H1 (cell line): ENCODE results near the gene FSIP1. TPM values are rescaled to one million over a fixed set of nuclear protein-coding genes. Genes with fewer than 3 reads are reported as not detected.

Experiments
- CTCF ChIA-PET: fragments of 300-600 bp; sonication (Branson Sonifier 250); formaldehyde crosslinking; loops from one replicate; lab custom pipeline; 2021; ENCODE audit not compliant: partially characterized antibody; lab: Charles Lee
- POLR2A ChIA-PET: fragments of 300-600 bp; sonication (Branson Sonifier 250); formaldehyde crosslinking; loops from one replicate; lab custom pipeline; 2021; ENCODE audit warnings: inconsistent platforms; ENCODE audit not compliant: partially characterized antibody; lab: Charles Lee
- DNase-seq, 2 experiments: peaks; one replicate each; pipeline versions ENCODE4 v3.0.0 to v3.0.0-alpha.2; 2010 to 2022; ENCODE audit warnings: low spot score in 2 of 2, low read depth in 1 of 2, mixed read lengths in 1 of 2
- FAIRE-seq: peaks from 2 replicates; lab custom pipeline; 2011; peaks lifted over from hg19 to GRCh38; lab: Jason Lieb, UNC
- H2AFZ ChIP-seq: 2 replicates; pipeline ENCODE4 v1.8.1; 2012; ENCODE audit warnings: low read length, inconsistent platforms
- H2AK5ac ChIP-seq: 2 replicates; pipeline ENCODE4 v1.6.1; 2013; ENCODE audit warnings: low read depth, low read length
- H2BK120ac ChIP-seq: replicated peaks from 2 replicates; pipeline ENCODE3; 2013; ENCODE audit warnings: low read depth, low read length, inconsistent platforms
- H2BK12ac ChIP-seq: 2 replicates; pipeline ENCODE4 v1.6.1; 2013; ENCODE audit warnings: low read depth, low read length
- H2BK15ac ChIP-seq: 2 replicates; pipeline ENCODE4 v1.6.1; 2013; ENCODE audit warnings: low read length
- H2BK20ac ChIP-seq: 2 replicates; pipeline ENCODE4 v1.6.1; 2013; ENCODE audit warnings: low read length
- H2BK5ac ChIP-seq: 2 replicates; pipeline ENCODE4 v1.6.1; 2013; ENCODE audit warnings: low read depth, low read length
- H3K14ac ChIP-seq: 2 replicates; pipeline ENCODE4 v1.6.1; 2013; ENCODE audit warnings: inconsistent platforms; ENCODE audit not compliant: insufficient read length
- H3K18ac ChIP-seq: 2 replicates; pipeline ENCODE4 v1.6.1; 2013; ENCODE audit warnings: low read length; ENCODE audit errors: extremely low read depth
- H3K23ac ChIP-seq: 2 replicates; pipeline ENCODE4 v1.6.1; 2013; ENCODE audit warnings: inconsistent platforms; ENCODE audit not compliant: insufficient read length
- H3K23me2 ChIP-seq: 2 replicates; pipeline ENCODE4 v1.6.1; 2013; ENCODE audit warnings: low read depth, low read length
- H3K27ac ChIP-seq: 2 replicates; pipeline ENCODE4 v1.6.1; 2011; ENCODE audit warnings: low read depth, low read length, inconsistent platforms
- H3K27me3 ChIP-seq, 4 experiments: replicated peaks in 1 of 4; 1 replicate in 1 of 4; 2 replicates in 3 of 4; pipeline versions ENCODE4 v1.6.1 to v1.8.1; 2011 to 2013; ENCODE audit warnings: low read length in 3 of 4, mild to moderate bottlenecking in 3 of 4, inconsistent platforms in 2 of 4, mixed read lengths in 2 of 4, moderate library complexity in 1 of 4; ENCODE audit not compliant: control insufficient read depth in 3 of 4, insufficient read depth in 3 of 4; ENCODE audit errors: extremely low read depth in 1 of 4
- H3K36me3 ChIP-seq, 4 experiments: 2 replicates each; pipeline versions ENCODE4 v1.6.1 to v1.8.1; 2011 to 2013; ENCODE audit warnings: mild to moderate bottlenecking in 4 of 4, low read length in 3 of 4, moderate library complexity in 2 of 4, control low read depth in 1 of 4, inconsistent platforms in 1 of 4; ENCODE audit not compliant: insufficient read depth in 4 of 4, control insufficient read depth in 2 of 4
- H3K4ac ChIP-seq: replicated peaks from 2 replicates; pipeline ENCODE3; 2013; ENCODE audit warnings: low read length, low read depth, mixed read lengths, inconsistent platforms; ENCODE audit not compliant: insufficient read length
- H3K4me1 ChIP-seq, 4 experiments: replicated peaks in 1 of 4; 1 replicate in 1 of 4; 2 replicates in 3 of 4; pipeline versions ENCODE4 v1.6.1 to v1.8.1; 2011 to 2013; ENCODE audit warnings: low read length in 3 of 4, inconsistent platforms in 2 of 4, mixed read lengths in 1 of 4; ENCODE audit not compliant: insufficient read depth in 4 of 4, control insufficient read depth in 3 of 4
- H3K4me2 ChIP-seq, 2 experiments: 2 replicates each; pipeline versions ENCODE4 v1.6.1 to v1.8.1; 2011 to 2013; ENCODE audit warnings: low read depth in 2 of 2, low read length in 2 of 2, control low read depth in 1 of 2, inconsistent platforms in 1 of 2, mild to moderate bottlenecking in 1 of 2; ENCODE audit not compliant: insufficient read depth in 1 of 2
- H3K4me3 ChIP-seq, 4 experiments: fragments of 200-600, 300-600 bp in 1 of 4; sonication (generic), shearing (Covaris generic), sonication (Bioruptor Twin) in 1 of 4; 2 replicates each; pipeline versions ENCODE4 v1.5.1 to v1.8.1; 2011 to 2016; ENCODE audit warnings: low read length in 4 of 4, low read depth in 3 of 4, control low read depth in 2 of 4, inconsistent platforms in 2 of 4, mild to moderate bottlenecking in 2 of 4, mixed read lengths in 1 of 4, moderate library complexity in 1 of 4; ENCODE audit not compliant: insufficient read depth in 2 of 4; ENCODE audit errors: extremely low read depth in 1 of 4
- H3K56ac ChIP-seq: replicated peaks from 2 replicates; pipeline ENCODE3; 2013; ENCODE audit warnings: low read depth, mild to moderate bottlenecking, mixed read lengths, low read length, inconsistent platforms; ENCODE audit not compliant: insufficient read length
- H3K79me1 ChIP-seq: 2 replicates; pipeline ENCODE4 v1.6.1; 2013; ENCODE audit warnings: low read depth, low read length, control low read depth
- H3K79me2 ChIP-seq, 2 experiments: 2 replicates each; pipeline versions ENCODE4 v1.6.1 to v1.8.1; 2012 to 2013; ENCODE audit warnings: low read length in 2 of 2, mild to moderate bottlenecking in 2 of 2, inconsistent platforms in 1 of 2; ENCODE audit not compliant: insufficient read depth in 2 of 2, control insufficient read depth in 1 of 2
- H3K9ac ChIP-seq, 4 experiments: replicated peaks in 1 of 4; 1 replicate in 1 of 4; 2 replicates in 3 of 4; pipeline versions ENCODE4 v1.6.1 to v1.8.1; 2011 to 2013; ENCODE audit warnings: low read depth in 3 of 4, low read length in 3 of 4, control low read depth in 2 of 4, mild to moderate bottlenecking in 2 of 4, moderate library complexity in 2 of 4, inconsistent platforms in 1 of 4; ENCODE audit errors: extremely low read depth in 1 of 4
- H3K9me3 ChIP-seq, 2 experiments: 2 replicates each; pipeline versions ENCODE4 v1.6.1 to v1.8.1; 2012 to 2013; ENCODE audit warnings: mild to moderate bottlenecking in 2 of 2, moderate library complexity in 2 of 2, control low read depth in 1 of 2, inconsistent platforms in 1 of 2, low read depth in 1 of 2, low read length in 1 of 2, mixed read lengths in 1 of 2; ENCODE audit not compliant: insufficient read depth in 2 of 2
- H4K20me1 ChIP-seq, 2 experiments: replicated peaks in 1 of 2; 2 replicates each; pipeline versions ENCODE3 to v1.8.1; 2011 to 2013; ENCODE audit warnings: inconsistent platforms in 2 of 2, low read length in 2 of 2, mild to moderate bottlenecking in 1 of 2; ENCODE audit not compliant: insufficient read depth in 2 of 2, control insufficient read depth in 1 of 2
- H4K5ac ChIP-seq: 2 replicates; pipeline ENCODE4 v1.6.1; 2013; ENCODE audit warnings: low read length, low read depth, mixed read lengths, inconsistent platforms; ENCODE audit not compliant: insufficient read length
- H4K8ac ChIP-seq: 2 replicates; pipeline ENCODE4 v1.8.0; 2013; ENCODE audit warnings: mild to moderate bottlenecking, moderate library complexity, low read length, inconsistent platforms; ENCODE audit not compliant: insufficient read depth; ENCODE audit errors: extremely low read depth
- H4K91ac ChIP-seq: replicated peaks from 2 replicates; pipeline ENCODE3; 2013; ENCODE audit warnings: low read length, mixed read lengths, inconsistent platforms; ENCODE audit not compliant: insufficient read length
- CBX5 ChIP-seq: fragments of 300-800, 300-1000 bp; sonication (generic); IDR thresholded peaks from 2 replicates; pipeline ENCODE4 v1.7.1; 2016; ENCODE audit warnings: antibody characterized with exemption, low read length, low read depth
- CBX8 ChIP-seq: fragments of 300-800, 300-1000 bp; sonication (generic); IDR thresholded peaks from 2 replicates; pipeline ENCODE4 v1.7.1; 2016; ENCODE audit warnings: low read depth, low read length, borderline replicate concordance
- TCF12 ChIP-seq: IDR thresholded peaks from 2 replicates; pipeline ENCODE4 v1.6.1; 2011; ENCODE audit warnings: low read depth, mild to moderate bottlenecking, low read length
- WGBS, 2 experiments: shearing (Covaris generic) in 1 of 2; methylation state at CpG; one replicate each; pipeline versions ENCODE4 v1.1.6 to v1.1.7; 2013 to 2015; ENCODE audit warnings: low lambda C conversion rate in 2 of 2, mixed read lengths in 2 of 2, inconsistent platforms in 1 of 2, low coverage in 1 of 2, missing lambda C conversion rate in 1 of 2; ENCODE audit not compliant: insufficient replicate concordance in 2 of 2, insufficient coverage in 1 of 2, insufficient read length in 1 of 2; ENCODE audit errors: extremely low coverage in 1 of 2, missing lambda C conversion rate in 1 of 2; 5-methylcytosine and 5-hydroxymethylcytosine counted together
- polyA plus RNA-seq, 7 experiments: library from polyadenylated mRNA; depleted of rRNA in 3 of 7; stranded (reverse) in 5 of 7; unstranded in 2 of 7; fragments of >200 nt in 5 of 7; fragments of 200-250 nt in 2 of 7; gene quantifications; 1 replicate in 5 of 7; 2 replicates in 1 of 7; 4 replicates in 1 of 7; pipeline versions ENCODE4 v1.2.1 to v1.2.3, GENCODE V29; 2011 to 2013; ENCODE audit warnings: missing spikeins in 2 of 7, mixed read lengths in 2 of 7
- total RNA-seq: library from RNA; stranded (reverse); fragmentation: NEBNext Ultra II Directional; extraction: Animal tissue kit (Norgen Biotek cat#: 25700); gene quantifications from 2 replicates; pipeline ENCODE4 v1.2.1, GENCODE V29; 2021

FSIP1 gene
- total and polyA plus RNA-seq, 2 of the 8 experiments (the other 6 are each of a cell fraction or from before 2014, with no cell fraction given), result 0.18 to 1.3 TPM

GRCh38 chr15:39575180-39575579 lies 207.5 kb downstream of the FSIP1 start:
- TF ChIP-seq CBX5 (no peak), TCF12 (no peak), CBX8 (no peak)
- TF ChIP-seq, all 59 proteins: peak for 0
- peaks cover 0 to 5% (median 0%) of the 10 kb centered on the region in 4 experiments; a peak in 2 of 7 replicates for H3K27me3 ChIP-seq
- WGBS, 2 experiments, result 91% methylated on average over 6 of the region's 6 CpGs; no CpG with 5 or more reads in 1 of the 2 experiments
- H3K9ac ChIP-seq, result no peak overlapping the region
- no peak overlapping the region for H3K18ac ChIP-seq
- H3K4me1 ChIP-seq, result peaks cover 0 to 10% (median 5%) of the 10 kb centered on the region in 4 experiments; a peak in 5 of 7 replicates
- H3K9me3 ChIP-seq, result no peaks in the 10 kb centered on the region
- no peak overlapping the region for H3K4me2 ChIP-seq
- H3K36me3 ChIP-seq, result no peaks in the 10 kb centered on the region
- no peak for FAIRE-seq
- ChIA-PET POLR2A (no interaction called here), CTCF (no interaction called here)
- H3K4me3 ChIP-seq, result no peak overlapping the region
- H3K4ac ChIP-seq, result no peak overlapping the region
- H3K14ac ChIP-seq, result no peak overlapping the region
- H3K23me2 ChIP-seq, result peaks cover 3% of the 10 kb centered on the region
- no peak overlapping the region for H4K91ac ChIP-seq
- H3K23ac ChIP-seq, result no peak overlapping the region
- H3K79me2 ChIP-seq, result no peaks in the 10 kb centered on the region
- no peak overlapping the region for H3K56ac ChIP-seq
- no peak overlapping the region for H2BK12ac ChIP-seq
- H2AK5ac ChIP-seq, result no peak overlapping the region
- H4K8ac ChIP-seq, result no peak overlapping the region
- no peak overlapping the region for H4K5ac ChIP-seq
- no peaks in the 10 kb centered on the region for H4K20me1 ChIP-seq
- no peak overlapping the region for H2BK20ac ChIP-seq
- DNase-seq, result no peak
- no peaks in the 10 kb centered on the region for H3K79me1 ChIP-seq
- H2BK120ac ChIP-seq, result no peak overlapping the region
- H2BK15ac ChIP-seq, result no peak overlapping the region
- H2BK5ac ChIP-seq, result no peak overlapping the region
- no peak overlapping the region for H2AFZ ChIP-seq
- no peak overlapping the region for H3K27ac ChIP-seq
